ENCODE results near the gene STARD8.

DNA sequence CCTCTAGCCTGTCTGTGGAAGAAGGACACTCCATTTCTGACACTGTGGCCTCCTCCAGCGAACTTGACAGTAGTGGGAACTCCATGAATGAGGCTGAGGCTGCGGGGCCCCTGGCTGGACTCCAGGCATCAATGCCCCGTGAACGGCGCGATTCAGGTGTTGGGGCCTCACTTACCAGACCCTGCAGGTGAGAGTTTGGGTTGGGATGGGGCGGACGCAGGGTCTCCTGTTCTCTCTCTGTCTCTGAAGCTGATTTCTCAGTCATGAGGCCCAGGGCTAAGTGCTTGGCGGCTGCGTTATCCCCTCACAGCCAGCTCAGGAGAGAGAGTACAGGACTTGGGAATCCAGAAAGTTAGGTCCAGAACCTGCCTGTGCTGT lies 71.0 kb downstream of the STARD8 start:
- TF ChIP-seq, protein P1, sequence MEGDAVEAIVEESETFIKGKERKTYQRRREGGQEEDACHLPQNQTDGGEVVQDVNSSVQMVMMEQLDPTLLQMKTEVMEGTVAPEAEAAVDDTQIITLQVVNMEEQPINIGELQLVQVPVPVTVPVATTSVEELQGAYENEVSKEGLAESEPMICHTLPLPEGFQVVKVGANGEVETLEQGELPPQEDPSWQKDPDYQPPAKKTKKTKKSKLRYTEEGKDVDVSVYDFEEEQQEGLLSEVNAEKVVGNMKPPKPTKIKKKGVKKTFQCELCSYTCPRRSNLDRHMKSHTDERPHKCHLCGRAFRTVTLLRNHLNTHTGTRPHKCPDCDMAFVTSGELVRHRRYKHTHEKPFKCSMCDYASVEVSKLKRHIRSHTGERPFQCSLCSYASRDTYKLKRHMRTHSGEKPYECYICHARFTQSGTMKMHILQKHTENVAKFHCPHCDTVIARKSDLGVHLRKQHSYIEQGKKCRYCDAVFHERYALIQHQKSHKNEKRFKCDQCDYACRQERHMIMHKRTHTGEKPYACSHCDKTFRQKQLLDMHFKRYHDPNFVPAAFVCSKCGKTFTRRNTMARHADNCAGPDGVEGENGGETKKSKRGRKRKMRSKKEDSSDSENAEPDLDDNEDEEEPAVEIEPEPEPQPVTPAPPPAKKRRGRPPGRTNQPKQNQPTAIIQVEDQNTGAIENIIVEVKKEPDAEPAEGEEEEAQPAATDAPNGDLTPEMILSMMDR (conservative IDR thresholded peaks at IDR 0.05): no peak
- no peak for TF ChIP-seq ZFX (IDR thresholded peaks at IDR 0.05)
